ENCODE results near the gene SYTL1.

DNA sequence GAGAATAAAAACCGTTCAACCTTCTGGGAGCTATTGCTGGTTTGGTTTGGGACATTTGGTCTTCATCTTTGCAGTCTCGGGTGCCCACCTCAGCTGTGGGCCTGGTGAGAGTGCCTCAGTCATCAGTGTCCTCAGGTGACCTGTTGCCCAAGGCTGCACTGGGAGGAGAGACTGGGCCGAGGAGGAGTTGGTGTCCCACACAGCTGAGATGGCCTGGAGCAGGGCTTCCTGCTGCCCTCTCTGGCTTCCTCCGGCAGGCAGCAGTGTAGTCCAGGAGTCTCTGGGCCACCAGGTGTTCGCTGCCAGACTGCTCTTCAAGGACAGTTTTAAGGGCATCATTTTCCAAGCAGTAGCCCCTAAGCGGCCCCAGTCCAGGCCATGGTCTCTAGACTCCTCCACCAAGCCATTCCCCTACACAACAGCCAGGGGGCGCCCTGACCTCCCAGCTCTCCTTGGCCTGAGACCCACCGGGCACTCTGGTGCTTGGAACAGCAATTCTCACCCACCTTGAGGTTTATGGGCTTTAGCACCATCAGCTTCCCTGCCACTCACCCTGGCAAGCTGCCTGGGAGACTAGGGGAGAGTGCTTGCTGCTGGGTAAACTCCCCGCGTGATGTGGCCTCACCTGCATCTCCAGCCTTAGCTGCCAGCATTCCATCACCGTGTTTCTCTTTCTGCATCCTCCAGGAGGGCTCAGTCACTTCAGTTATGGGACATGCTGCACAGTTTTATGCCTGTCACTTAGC is 9.1 kb upstream of the SYTL1 start:
- TF ChIP-seq, protein P1, sequence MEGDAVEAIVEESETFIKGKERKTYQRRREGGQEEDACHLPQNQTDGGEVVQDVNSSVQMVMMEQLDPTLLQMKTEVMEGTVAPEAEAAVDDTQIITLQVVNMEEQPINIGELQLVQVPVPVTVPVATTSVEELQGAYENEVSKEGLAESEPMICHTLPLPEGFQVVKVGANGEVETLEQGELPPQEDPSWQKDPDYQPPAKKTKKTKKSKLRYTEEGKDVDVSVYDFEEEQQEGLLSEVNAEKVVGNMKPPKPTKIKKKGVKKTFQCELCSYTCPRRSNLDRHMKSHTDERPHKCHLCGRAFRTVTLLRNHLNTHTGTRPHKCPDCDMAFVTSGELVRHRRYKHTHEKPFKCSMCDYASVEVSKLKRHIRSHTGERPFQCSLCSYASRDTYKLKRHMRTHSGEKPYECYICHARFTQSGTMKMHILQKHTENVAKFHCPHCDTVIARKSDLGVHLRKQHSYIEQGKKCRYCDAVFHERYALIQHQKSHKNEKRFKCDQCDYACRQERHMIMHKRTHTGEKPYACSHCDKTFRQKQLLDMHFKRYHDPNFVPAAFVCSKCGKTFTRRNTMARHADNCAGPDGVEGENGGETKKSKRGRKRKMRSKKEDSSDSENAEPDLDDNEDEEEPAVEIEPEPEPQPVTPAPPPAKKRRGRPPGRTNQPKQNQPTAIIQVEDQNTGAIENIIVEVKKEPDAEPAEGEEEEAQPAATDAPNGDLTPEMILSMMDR (IDR thresholded peaks at IDR 0.05; ENCODE audit: poor library complexity, severe bottlenecking), result peak; percentile 72
- TF ChIP-seq EP300 (conservative IDR thresholded peaks at IDR 0.05; ENCODE audit: poor library complexity, severe bottlenecking) (no peak), POLR2AphosphoS5 (IDR thresholded peaks at IDR 0.05) (no peak)

Data from neural cell (in vitro differentiated cells).